K562 (cell line): Measurements from ENCODE around the gene VWA7. TPM values are rescaled to one million over a fixed set of nuclear protein-coding genes. Genes with fewer than 3 reads are reported as not detected.

Source experiments
- BRD4 ChIP-seq: fragments of 200-600 bp; sonication (generic); IDR thresholded peaks from 2 replicates; pipeline ENCODE4 v1.6.1; 2017; ENCODE audit warnings: inconsistent platforms
- BRD9 ChIP-seq: fragments of 450-650 bp; IDR thresholded peaks from 2 replicates; pipeline ENCODE4 v1.6.1; 2018; ENCODE audit warnings: low read depth; ENCODE audit not compliant: partially characterized antibody
- CSDE1 ChIP-seq, 2 experiments: fragments of 450-650 bp; IDR thresholded peaks; 2 replicates each; pipeline ENCODE4 v1.6.1; 2016; ENCODE audit warnings: mild to moderate bottlenecking in 1 of 2
- ESRRA ChIP-seq: fragments of 450-650 bp; IDR thresholded peaks from 2 replicates; pipeline ENCODE4 v1.6.1; 2014; ENCODE audit warnings: low read depth, mild to moderate bottlenecking, moderate library complexity, borderline replicate concordance
- ESRRB ChIP-seq: fragments of 250-450 bp; sonication (Bioruptor Pico); IDR thresholded peaks from 2 replicates; pipeline ENCODE4 v1.5.0; 2020; ENCODE audit warnings: mild to moderate bottlenecking, moderate library complexity, borderline replicate concordance
- FOXM1 ChIP-seq, 2 experiments: fragments of 450-650 bp in 1 of 2; sonication (generic) in 1 of 2; formaldehyde crosslinking in 1 of 2; IDR thresholded peaks; 2 replicates each; pipeline versions ENCODE4 v1.6.1 to v1.9.0; 2017 to 2022; ENCODE audit warnings: low read depth in 2 of 2, mild to moderate bottlenecking in 2 of 2, missing genetic modification reagents in 1 of 2, moderate library complexity in 1 of 2
- HDAC1 ChIP-seq, 2 experiments: fragments of 450-650 bp; IDR thresholded peaks; 2 replicates each; pipeline ENCODE4 v1.6.1; 2016 to 2017; ENCODE audit warnings: inconsistent platforms in 1 of 2, mild to moderate bottlenecking in 1 of 2, moderate library complexity in 1 of 2
- HDAC3 ChIP-seq: fragments of 450-650 bp; IDR thresholded peaks from 2 replicates; pipeline ENCODE4 v1.6.1; 2018; ENCODE audit warnings: borderline replicate concordance, mild to moderate bottlenecking, moderate library complexity; ENCODE audit not compliant: partially characterized antibody
- ILK ChIP-seq: fragments of 450-650 bp; IDR thresholded peaks from 2 replicates; pipeline ENCODE4 v1.6.1; 2016; ENCODE audit warnings: missing genetic modification characterization, low read depth, mild to moderate bottlenecking, missing compliant biosample characterization, moderate library complexity, borderline replicate concordance
- MECOM ChIP-seq: fragments of 250-450 bp; sonication (Bioruptor Pico); IDR thresholded peaks from 2 replicates; pipeline ENCODE4 v1.8.0; 2022; ENCODE audit warnings: inconsistent platforms
- NFIX ChIP-seq: fragments of 250-450 bp; sonication (Bioruptor Pico); IDR thresholded peaks from 2 replicates; pipeline ENCODE4 v1.4.0; 2020; ENCODE audit warnings: low read depth, mild to moderate bottlenecking, moderate library complexity
- PCBP1 ChIP-seq: fragments of 200-400 bp; formaldehyde crosslinking; IDR thresholded peaks from 2 replicates; pipeline ENCODE4 v1.6.1; 2018; ENCODE audit warnings: mild to moderate bottlenecking, low read depth, low read length; ENCODE audit not compliant: poor library complexity, severe bottlenecking
- POLR2B ChIP-seq: fragments of 450-650 bp; IDR thresholded peaks from 2 replicates; pipeline ENCODE4 v1.6.1; 2018; ENCODE audit warnings: low read depth; ENCODE audit not compliant: partially characterized antibody
- PTTG1 ChIP-seq: fragments of 450-650 bp; IDR thresholded peaks from 2 replicates; pipeline ENCODE4 v1.6.1; 2016; ENCODE audit warnings: low read depth, mild to moderate bottlenecking, missing genetic modification characterization, missing compliant biosample characterization
- RAD21 ChIP-seq, 2 experiments: fragments of 250-450 bp in 1 of 2; fragments of 450-650 bp in 1 of 2; sonication (Bioruptor Pico) in 1 of 2; formaldehyde crosslinking in 1 of 2; IDR thresholded peaks in 1 of 2; conservative IDR thresholded peaks in 1 of 2; 2 replicates each; pipeline versions ENCODE4 v1.4.0 to v1.8.0; 2020 to 2022; ENCODE audit warnings: mild to moderate bottlenecking in 2 of 2, moderate library complexity in 1 of 2
- RAD51 ChIP-seq: fragments of 450-650 bp; IDR thresholded peaks from 2 replicates; pipeline ENCODE4 v1.7.1; 2016; ENCODE audit warnings: low read depth, mild to moderate bottlenecking, borderline replicate concordance
- SMARCE1 ChIP-seq: fragments of 450-650 bp; IDR thresholded peaks from 2 replicates; pipeline ENCODE4 v1.7.1; 2016; ENCODE audit warnings: mild to moderate bottlenecking
- TBL1XR1 ChIP-seq, 2 experiments: IDR thresholded peaks; 2 replicates each; pipeline ENCODE4 v1.6.1; 2012; ENCODE audit warnings: improper control_type of control experiment in 2 of 2, low read length in 2 of 2, mild to moderate bottlenecking in 1 of 2
- TBP ChIP-seq: optimal IDR thresholded peaks from 2 replicates; pipeline ENCODE3; 2011; ENCODE audit warnings: low read depth, low read length, improper control_type of control experiment
- ZNF589 ChIP-seq: fragments of 200-800 bp; sonication (Bioruptor generic); IDR thresholded peaks from 2 replicates; pipeline ENCODE4 v1.6.1; 2016; ENCODE audit warnings: low read depth, missing genetic modification characterization, missing compliant biosample characterization
- ZNF668 ChIP-seq: fragments of 250-450 bp; sonication (Bioruptor Pico); IDR thresholded peaks from 2 replicates; pipeline ENCODE4 v1.8.0; 2022; ENCODE audit warnings: mild to moderate bottlenecking, inconsistent platforms
- ZNF717 ChIP-seq: fragments of 250-450 bp; sonication (Bioruptor Pico); IDR thresholded peaks from 2 replicates; pipeline ENCODE4 v1.5.0; 2021
- ZNF75A ChIP-seq: fragments of 450-650 bp; formaldehyde crosslinking; IDR thresholded peaks from 2 replicates; pipeline ENCODE4 v1.4.0; 2020; ENCODE audit warnings: mild to moderate bottlenecking
- ZZZ3 ChIP-seq: fragments of 450-650 bp; IDR thresholded peaks from 2 replicates; pipeline ENCODE4 v1.6.1; 2016; ENCODE audit warnings: antibody characterized with exemption, mild to moderate bottlenecking, moderate library complexity
- polyA plus RNA-seq, 8 experiments: library from polyadenylated mRNA; depleted of rRNA in 4 of 8; stranded (reverse) in 5 of 8; unstranded in 3 of 8; fragments of >200 nt; fragmentation: Nextera tagmentation in 2 of 8; fragmentation: Illumina TruSeq in 1 of 8; extraction: Ambion mirVana in 2 of 8; extraction: Trizol in 1 of 8; gene quantifications; 2 replicates each; pipeline versions ENCODE4 v1.2.1 to v1.2.3, GENCODE V29; 2011 to 2014; ENCODE audit warnings: inconsistent platforms in 1 of 8, missing spikeins in 1 of 8
- total RNA-seq, 7 experiments: library from RNA; depleted of rRNA in 6 of 7; stranded (reverse); fragments of >200 nt in 6 of 7; fragmentation: Illumina TruSeq in 2 of 7; extraction: Trizol in 2 of 7; gene quantifications; 2 replicates each; pipeline versions ENCODE4 v1.2.1 to v1.2.3, GENCODE V29; 2011 to 2021; ENCODE audit warnings: low replicate concordance in 1 of 7
- TF ChIP-seq, protein P1 (sequence below): fragments of 250-450 bp; sonication (Bioruptor Pico); IDR thresholded peaks from 2 replicates; pipeline ENCODE4 v1.9.0; 2021; ENCODE audit warnings: mild to moderate bottlenecking
- TF ChIP-seq, protein P2 (sequence below): sonication (generic); formaldehyde crosslinking; IDR thresholded peaks from 2 replicates; pipeline ENCODE4 v1.8.0; 2022; ENCODE audit warnings: mild to moderate bottlenecking, missing genetic modification reagents

The VWA7 gene
- total and polyA plus RNA-seq, 9 of the 15 experiments (the other 6 are each of a cell fraction or from before 2014, with no cell fraction given) = 0.18 to 2.9 (median 0.95) TPM

DNA sequence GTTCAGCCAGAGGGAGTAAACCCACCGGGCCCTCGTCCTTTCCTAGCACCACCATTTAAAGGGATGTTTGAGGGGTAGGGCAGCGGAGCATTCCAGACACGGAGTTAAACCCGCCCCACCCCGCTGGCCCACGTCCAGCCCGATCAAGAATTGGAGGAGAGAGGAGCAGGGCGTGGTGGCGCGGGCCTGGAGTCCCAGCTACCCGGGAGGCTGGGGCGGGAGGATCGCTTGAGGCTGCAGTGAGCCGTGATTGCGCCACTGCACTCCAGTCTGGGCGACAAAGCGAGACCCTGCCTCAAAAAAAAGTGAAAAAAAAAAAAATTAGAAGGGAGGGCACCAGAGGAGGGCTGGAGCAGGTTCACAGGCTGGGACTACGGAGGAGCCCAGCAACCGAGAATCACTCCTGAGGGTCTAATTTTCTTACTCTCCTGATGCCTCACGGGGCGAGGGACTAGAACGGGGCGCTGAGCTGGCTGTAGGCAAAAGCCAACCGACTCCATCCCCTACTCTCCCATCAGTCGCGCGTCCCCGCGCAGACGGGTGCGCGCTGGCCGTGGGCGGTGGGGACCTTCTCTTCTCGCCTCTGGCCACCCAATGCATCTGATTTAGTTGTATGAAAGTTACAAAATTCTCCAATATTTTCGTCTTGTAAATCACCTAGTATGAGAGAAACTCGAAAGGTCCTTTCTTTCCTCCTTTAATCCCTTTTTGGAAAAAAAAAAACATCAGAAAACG is 44.3 kb upstream of the VWA7 start (continued):
- TF ChIP-seq RAD21 (CRISPR knock-in tag; conservative IDR thresholded peaks at IDR 0.05 in 1 of 2, IDR thresholded peaks at IDR 0.05 in 1 of 2) = no peak
- no peak for TF ChIP-seq ZNF75A (CRISPR knock-in tag)
- TF ChIP-seq, protein P1, sequence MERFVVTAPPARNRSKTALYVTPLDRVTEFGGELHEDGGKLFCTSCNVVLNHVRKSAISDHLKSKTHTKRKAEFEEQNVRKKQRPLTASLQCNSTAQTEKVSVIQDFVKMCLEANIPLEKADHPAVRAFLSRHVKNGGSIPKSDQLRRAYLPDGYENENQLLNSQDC (CRISPR knock-in tag) = no peak
- TF ChIP-seq TBP = no peak
- no peak for TF ChIP-seq ESRRA
- TF ChIP-seq MECOM = no peak
- no peak for TF ChIP-seq PCBP1
- peak; percentile 82; the same call in 1 of the 2 replicates for TF ChIP-seq ZNF589 (CRISPR knock-in tag)
- no peak for TF ChIP-seq BRD9
- no peak for TF ChIP-seq TBL1XR1 (IDR thresholded peaks at IDR 0.05; ENCODE audit: low read length in 2 of 2)
- TF ChIP-seq, protein P2, sequence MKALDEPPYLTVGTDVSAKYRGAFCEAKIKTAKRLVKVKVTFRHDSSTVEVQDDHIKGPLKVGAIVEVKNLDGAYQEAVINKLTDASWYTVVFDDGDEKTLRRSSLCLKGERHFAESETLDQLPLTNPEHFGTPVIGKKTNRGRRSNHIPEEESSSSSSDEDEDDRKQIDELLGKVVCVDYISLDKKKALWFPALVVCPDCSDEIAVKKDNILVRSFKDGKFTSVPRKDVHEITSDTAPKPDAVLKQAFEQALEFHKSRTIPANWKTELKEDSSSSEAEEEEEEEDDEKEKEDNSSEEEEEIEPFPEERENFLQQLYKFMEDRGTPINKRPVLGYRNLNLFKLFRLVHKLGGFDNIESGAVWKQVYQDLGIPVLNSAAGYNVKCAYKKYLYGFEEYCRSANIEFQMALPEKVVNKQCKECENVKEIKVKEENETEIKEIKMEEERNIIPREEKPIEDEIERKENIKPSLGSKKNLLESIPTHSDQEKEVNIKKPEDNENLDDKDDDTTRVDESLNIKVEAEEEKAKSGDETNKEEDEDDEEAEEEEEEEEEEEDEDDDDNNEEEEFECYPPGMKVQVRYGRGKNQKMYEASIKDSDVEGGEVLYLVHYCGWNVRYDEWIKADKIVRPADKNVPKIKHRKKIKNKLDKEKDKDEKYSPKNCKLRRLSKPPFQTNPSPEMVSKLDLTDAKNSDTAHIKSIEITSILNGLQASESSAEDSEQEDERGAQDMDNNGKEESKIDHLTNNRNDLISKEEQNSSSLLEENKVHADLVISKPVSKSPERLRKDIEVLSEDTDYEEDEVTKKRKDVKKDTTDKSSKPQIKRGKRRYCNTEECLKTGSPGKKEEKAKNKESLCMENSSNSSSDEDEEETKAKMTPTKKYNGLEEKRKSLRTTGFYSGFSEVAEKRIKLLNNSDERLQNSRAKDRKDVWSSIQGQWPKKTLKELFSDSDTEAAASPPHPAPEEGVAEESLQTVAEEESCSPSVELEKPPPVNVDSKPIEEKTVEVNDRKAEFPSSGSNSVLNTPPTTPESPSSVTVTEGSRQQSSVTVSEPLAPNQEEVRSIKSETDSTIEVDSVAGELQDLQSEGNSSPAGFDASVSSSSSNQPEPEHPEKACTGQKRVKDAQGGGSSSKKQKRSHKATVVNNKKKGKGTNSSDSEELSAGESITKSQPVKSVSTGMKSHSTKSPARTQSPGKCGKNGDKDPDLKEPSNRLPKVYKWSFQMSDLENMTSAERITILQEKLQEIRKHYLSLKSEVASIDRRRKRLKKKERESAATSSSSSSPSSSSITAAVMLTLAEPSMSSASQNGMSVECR (CRISPR knock-in tag) = no peak
- TF ChIP-seq POLR2B = peak; percentile 56
- TF ChIP-seq RAD51 = no peak
- TF ChIP-seq ILK (tag) = no peak
- no peak for TF ChIP-seq BRD4
- no peak for TF ChIP-seq CSDE1 (IDR thresholded peaks at IDR 0.05)
- TF ChIP-seq HDAC3 = no peak
- peak; percentile 31 for TF ChIP-seq NFIX (CRISPR knock-in tag)
- no peak for TF ChIP-seq ESRRB (CRISPR knock-in tag)
- TF ChIP-seq HDAC1 (IDR thresholded peaks at IDR 0.05) = peak in 1 of 2 experiments; percentile 66; a peak in 2 of 4 replicates
- no peak for TF ChIP-seq FOXM1 (IDR thresholded peaks at IDR 0.05; ENCODE audit: low read depth)
- TF ChIP-seq FOXM1 (CRISPR knock-in tag; IDR thresholded peaks at IDR 0.05; ENCODE audit: low read depth) = no peak
- no peak for TF ChIP-seq SMARCE1
- no peak for TF ChIP-seq ZNF717
- no peak for TF ChIP-seq PTTG1
- TF ChIP-seq ZNF668 (CRISPR knock-in tag) = no peak
- no peak for TF ChIP-seq ZZZ3
